Renal cortex interstitium (tissue), 11 donors: ENCODE data around the gene USP24. TPM values are rescaled to one million over a fixed set of nuclear protein-coding genes. Genes with fewer than 3 reads are reported as not detected.
"Not testable (repeated sequence)": the region's sequence is repeated elsewhere in the genome, so short reads cannot be mapped to it uniquely, and the experiment has no call there.

Experiments used
- DNase-seq, 11 donors: peaks; one replicate each; pipeline ENCODE4 v3.0.0-alpha.2; 2013; ENCODE audit warnings: low read depth in 9 of 11, low spot score in 4 of 11; ENCODE audit errors: extremely low read depth in 1 of 11
- polyA plus RNA-seq, 3 donors: library from polyadenylated mRNA; unstranded; fragments of 120-200 nt; gene quantifications; one replicate each; pipeline ENCODE4 v1.2.1, GENCODE V29; 2013; ENCODE audit not compliant: insufficient read length in 3 of 3

Gene USP24
- polyA plus RNA-seq, 3 donors, result 41.3 to 55.4 (median 48.5) TPM

GRCh38 chr1:55209247-55209646 lies 5.9 kb downstream of the USP24 start:
- DNase-seq, result no peak

GRCh38 chr1:55206210-55206609 lies 9.0 kb downstream of the USP24 start:
- no peak for DNase-seq

- no peak for DNase-seq
Observed at GRCh38 chr1:55204997-55205396, 10.2 kb downstream of the USP24 start.

- DNase-seq, result no peak
Observed at GRCh38 chr1:55203064-55203463, 12.1 kb downstream of the USP24 start.

- no peak for DNase-seq
Observed at GRCh38 chr1:55200667-55201066, 14.5 kb downstream of the USP24 start.

GRCh38 chr1:55199735-55200134 lies 15.4 kb downstream of the USP24 start:
- not testable (repeated sequence) for DNase-seq

GRCh38 chr1:55198044-55198443 lies 17.1 kb downstream of the USP24 start:
- DNase-seq, result no peak

- no peak for DNase-seq
Observed at GRCh38 chr1:55197099-55197498, 18.1 kb downstream of the USP24 start.

GRCh38 chr1:55196433-55197035 lies 18.6 kb downstream of the USP24 start:
- no peak for DNase-seq

GRCh38 chr1:55195521-55196233 lies 19.5 kb downstream of the USP24 start:
- no peak for DNase-seq

- DNase-seq, result no peak
Observed at GRCh38 chr1:55194851-55195250, 20.3 kb downstream of the USP24 start.

GRCh38 chr1:55192093-55192492 lies 23.1 kb downstream of the USP24 start:
- no peak for DNase-seq

- DNase-seq, result not testable (repeated sequence)
Observed at GRCh38 chr1:55191219-55191952, 23.8 kb downstream of the USP24 start.

GRCh38 chr1:55190109-55190508 lies 25.1 kb downstream of the USP24 start:
- no peak for DNase-seq

- DNase-seq, result no peak
Observed at GRCh38 chr1:55188909-55189308, 26.3 kb downstream of the USP24 start.

GRCh38 chr1:55185832-55186231 lies 29.3 kb downstream of the USP24 start:
- DNase-seq, result no peak

- DNase-seq, result no peak
Observed at GRCh38 chr1:55184859-55185258, 30.3 kb downstream of the USP24 start.

GRCh38 chr1:55181666-55182065 lies 33.5 kb downstream of the USP24 start:
- no peak for DNase-seq

- no peak for DNase-seq
Observed at GRCh38 chr1:55180075-55180670, 35.0 kb downstream of the USP24 start.
